Measurements from ENCODE around the gene PNCK. TPM values are rescaled to one million over a fixed set of nuclear protein-coding genes. Genes with fewer than 3 reads are reported as not detected.

The PNCK gene
- total RNA-seq, 1 donor from 2014 or later = 1.6 TPM

DNA sequence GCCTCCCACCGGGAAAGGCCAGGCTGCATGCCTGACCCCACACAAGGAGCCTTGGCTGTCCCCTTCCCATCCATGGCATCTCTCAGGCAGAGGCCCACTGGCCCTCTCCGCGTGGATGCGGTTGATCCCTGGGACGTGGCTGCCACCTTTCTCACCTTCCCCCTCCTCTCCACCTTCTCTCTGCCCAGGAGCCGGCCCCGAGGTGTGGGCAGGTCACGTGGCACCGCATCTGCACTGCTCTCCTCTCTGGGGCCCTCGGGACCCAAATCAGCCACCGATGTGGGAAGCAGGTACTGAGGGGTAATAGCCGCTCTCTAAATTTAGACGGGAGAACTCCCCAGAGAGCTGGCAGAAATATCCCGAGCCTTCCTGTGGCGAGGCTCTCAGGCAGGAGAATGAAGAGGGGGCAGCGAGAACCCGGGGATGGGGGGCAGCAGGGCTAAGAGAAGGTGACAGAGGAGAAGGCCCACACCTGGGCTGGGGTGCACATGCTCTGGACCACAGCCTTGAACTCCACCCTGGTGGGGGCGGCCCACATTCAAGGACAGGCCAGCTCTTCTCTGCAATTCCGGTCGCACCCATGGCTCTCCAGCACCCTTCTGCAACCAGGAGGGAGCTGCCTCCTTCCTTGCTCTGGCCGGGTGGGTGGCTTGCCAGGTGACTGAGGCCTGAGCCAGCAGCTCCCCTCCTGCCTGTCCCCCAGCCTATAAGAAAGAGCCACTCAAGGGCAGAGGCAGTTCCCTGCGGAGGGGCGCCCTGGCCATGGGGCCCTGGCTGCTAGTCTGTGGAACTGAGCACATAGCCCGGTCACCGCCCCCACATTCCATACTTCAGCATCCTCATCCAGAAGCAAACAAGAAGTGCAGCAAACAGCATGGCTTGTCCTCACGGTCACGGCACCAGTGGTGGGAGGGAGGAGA lies 36.2 kb downstream of the PNCK start:
- DNase-seq (ENCODE audit: low spot score) (peak; percentile 39), ATAC-seq (no peak)
- intact Hi-C loops (cut with DNase I) = no loop called here

- no peak for DNase-seq (ENCODE audit: low spot score)
- intact Hi-C loops (cut with DNase I) = no loop called here
Observed at GRCh38 chrX:153636716-153637115, 36.9 kb downstream of the PNCK start.

GRCh38 chrX:153635788-153636668 lies 37.6 kb downstream of the PNCK start:
- intact Hi-C loops (cut with DNase I) = no loop called here
- ATAC-seq = no peak
- DNase-seq (ENCODE audit: low spot score) = peak; percentile 49

More at GRCh38 chrX:153636716-153637115, 36.9 kb downstream of the PNCK start:
- ATAC-seq = no peak

GRCh38 chrX:153635388-153635787 lies 38.2 kb downstream of the PNCK start:
- no peak for ATAC-seq
- intact Hi-C loops (cut with DNase I) = no loop called here
- peak; percentile 50 for DNase-seq (ENCODE audit: low spot score)

GRCh38 chrX:153634832-153635231 lies 38.8 kb downstream of the PNCK start:
- peak; percentile 42 for DNase-seq (ENCODE audit: low spot score)
- ATAC-seq = no peak
- intact Hi-C loops (cut with DNase I) = no loop called here

DNA sequence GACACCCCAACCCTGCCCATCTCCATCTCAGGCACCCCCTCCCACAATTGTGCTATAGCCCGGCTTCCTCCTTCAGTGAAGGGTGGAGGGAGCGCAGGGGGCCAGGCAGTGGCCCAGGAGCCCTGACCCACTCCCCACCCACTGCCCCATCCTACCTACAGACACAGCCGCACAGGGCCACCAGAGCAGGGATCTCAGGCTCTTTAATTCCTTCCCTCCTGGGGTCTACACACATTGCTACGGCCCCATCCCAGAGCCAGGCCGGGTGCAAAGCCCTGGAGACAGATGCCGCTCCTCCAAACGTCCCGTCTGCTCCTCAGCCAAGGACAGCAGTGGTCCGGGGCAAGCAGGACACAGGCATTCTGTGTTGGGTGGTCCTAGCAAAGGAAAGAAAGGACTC lies 39.4 kb downstream of the PNCK start:
- intact Hi-C loops (cut with DNase I) = no loop called here
- DNase-seq (ENCODE audit: low spot score) (peak; percentile 42), ATAC-seq (no peak)

DNA sequence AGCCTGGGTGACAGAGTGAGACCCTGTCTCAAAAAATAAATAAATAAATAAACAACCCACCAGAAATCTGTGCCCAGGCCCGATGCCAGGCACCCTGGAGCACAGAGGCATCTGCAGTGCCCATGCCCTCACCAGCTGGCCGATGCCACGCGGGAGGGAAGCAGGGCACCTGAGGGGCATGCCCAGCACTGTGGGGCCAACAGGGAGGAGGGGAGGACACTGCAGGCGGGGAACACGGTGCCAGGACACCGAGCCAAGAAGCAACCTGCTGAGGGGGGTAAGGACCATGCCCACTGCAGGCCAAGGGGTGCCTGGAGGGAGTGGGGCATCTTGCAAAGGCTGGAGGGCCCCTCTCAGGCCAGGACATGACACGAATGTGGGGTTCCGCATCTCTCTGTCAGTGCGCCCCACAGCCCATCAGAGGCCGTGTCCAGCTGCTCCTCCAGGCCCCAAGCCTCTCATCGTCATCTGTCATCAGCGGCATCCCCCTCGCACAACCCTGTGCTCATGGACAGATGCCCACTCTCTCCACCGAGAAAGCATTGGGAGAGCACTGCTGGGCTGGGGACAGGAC lies 39.9 kb downstream of the PNCK start:
- ATAC-seq = no peak
- intact Hi-C loops (cut with DNase I) = no loop called here
- DNase-seq (ENCODE audit: low spot score) = peak; percentile 41

- ATAC-seq (no peak), DNase-seq (ENCODE audit: low spot score) (no peak)
- intact Hi-C loops (cut with DNase I) = no loop called here
Observed at GRCh38 chrX:153633048-153633447, 40.6 kb downstream of the PNCK start.

GRCh38 chrX:153632595-153632946 lies 41.0 kb downstream of the PNCK start:
- DNase-seq (ENCODE audit: low spot score) = no peak
- intact Hi-C loops (cut with DNase I) = no loop called here
- ATAC-seq = no peak

GRCh38 chrX:153631907-153632594 lies 41.6 kb downstream of the PNCK start:
- peak; percentile 33 for DNase-seq (ENCODE audit: low spot score)
- ATAC-seq = no peak
- intact Hi-C loops (cut with DNase I) = no loop called here

DNA sequence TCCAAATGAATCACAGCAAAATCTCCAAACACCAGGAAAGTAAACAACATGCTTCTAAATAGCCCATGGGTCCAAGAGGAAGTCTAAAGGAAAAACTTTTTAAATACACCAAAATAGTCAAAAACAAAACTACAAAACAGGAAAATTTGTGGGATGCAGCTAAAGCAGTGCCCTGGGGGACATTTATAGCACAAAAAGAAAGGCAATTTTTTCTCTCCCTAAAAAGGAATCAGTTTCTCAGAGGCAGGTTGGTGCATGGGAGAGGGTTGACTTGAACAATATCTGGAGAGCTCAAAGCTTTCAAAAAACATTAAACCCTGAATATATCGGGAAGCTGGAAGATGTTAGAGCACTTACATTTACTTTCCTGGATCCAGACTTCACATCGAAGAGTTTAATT lies 42.3 kb downstream of the PNCK start:
- ATAC-seq (no peak), DNase-seq (ENCODE audit: low spot score) (no peak)
- intact Hi-C loops (cut with DNase I) = no loop called here

DNA sequence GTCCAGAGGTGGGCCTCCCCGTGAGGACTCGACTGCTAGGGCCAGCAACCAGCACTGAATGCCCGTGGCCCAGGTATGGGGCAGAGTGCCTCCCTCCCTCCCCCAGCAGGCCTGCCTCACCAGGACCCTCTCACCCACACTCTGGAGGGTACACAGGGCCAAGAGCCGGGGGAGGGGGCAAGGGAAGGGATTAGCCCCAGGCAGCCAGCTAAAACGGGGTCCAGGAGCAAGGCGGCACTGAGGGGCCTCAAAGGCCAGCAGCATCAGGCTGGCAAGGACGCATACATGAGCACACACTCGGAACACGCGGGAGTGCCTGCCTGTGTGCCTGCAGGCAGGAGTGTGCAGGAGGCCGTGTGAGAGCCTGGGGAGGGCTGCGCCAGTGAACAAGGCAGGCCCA lies 44.9 kb downstream of the PNCK start:
- intact Hi-C loops (cut with DNase I) = no loop called here
- ATAC-seq (no peak), DNase-seq (ENCODE audit: low spot score) (peak; percentile 36)

DNA sequence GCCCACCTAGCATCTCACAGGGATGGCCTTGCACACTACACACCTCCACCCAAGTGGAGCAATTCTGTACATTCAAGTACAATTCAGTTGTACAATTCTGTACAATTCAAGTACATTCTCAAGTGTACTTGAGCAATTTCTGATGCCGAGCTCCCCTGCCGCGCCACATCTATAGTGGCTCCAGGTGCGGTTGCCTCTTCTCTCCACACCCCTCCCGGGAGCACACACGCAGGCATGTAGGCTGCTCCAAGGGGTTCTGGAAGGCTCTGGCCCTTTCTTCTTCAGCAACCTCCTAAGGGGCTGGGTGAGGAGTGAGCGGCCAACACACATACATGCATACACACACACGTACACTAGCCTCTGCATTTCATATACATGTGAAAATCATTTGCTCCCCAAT lies 45.5 kb downstream of the PNCK start:
- intact Hi-C loops (cut with DNase I) = no loop called here
- ATAC-seq (no peak), DNase-seq (ENCODE audit: low spot score) (no peak)

DNA sequence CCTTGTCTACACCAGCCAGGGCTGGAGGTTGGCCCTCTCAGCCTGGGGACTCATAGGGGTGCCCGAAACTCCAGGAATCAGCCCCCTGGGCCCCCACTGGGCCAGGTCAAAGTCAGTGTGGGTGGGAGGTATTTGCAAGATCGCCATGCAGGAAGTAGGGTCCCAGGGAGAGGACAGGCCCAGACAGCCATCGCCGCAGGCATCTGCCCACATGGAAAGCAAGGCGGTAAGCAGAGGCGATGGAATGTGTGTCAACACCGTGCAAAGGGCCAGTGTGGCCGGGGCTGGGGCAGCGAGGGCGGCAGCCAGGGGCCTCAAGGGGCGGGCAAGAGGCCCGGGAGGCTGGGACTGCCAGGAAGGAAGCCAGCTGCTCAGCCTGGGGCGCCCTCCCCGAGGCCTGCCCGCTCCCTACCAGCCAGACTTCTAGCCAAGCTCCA lies 45.9 kb downstream of the PNCK start:
- ATAC-seq (peak; percentile 55), DNase-seq (ENCODE audit: low spot score) (no peak)
- intact Hi-C loops (cut with DNase I) = no loop called here

- ATAC-seq (no peak), DNase-seq (ENCODE audit: low spot score) (no peak)
- intact Hi-C loops (cut with DNase I) = no loop called here
Observed at GRCh38 chrX:153626863-153627674, 46.5 kb downstream of the PNCK start.

DNA sequence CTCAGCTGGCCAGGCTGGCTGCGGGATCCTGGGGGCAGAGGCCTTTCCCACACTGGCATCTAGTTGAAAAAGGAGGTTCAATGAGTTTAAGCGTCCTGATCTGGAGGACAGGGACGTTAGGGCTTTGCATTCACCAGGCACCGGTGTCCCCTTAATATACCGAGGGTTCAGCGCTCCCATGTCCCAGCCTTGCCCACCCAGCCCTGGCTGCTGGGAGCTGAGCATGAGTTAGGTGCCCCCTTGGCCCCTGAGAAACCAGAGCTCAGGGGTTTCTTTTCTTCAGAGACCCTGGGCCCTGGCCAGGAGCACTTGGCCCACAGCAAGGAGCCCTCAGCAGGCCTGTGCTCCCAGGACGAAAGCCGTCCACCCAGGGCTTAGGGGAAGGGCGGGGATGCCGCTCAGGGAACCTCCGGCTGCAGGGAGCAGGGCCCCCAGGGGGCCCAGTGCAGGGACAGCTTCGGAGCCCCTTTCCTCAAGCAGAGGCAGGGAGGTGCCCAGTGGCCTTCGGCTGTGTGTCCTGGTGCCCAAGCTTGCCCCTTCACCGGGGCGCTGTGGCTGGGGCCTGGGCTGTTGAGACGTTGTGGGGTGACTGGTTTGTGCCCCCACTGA lies 47.5 kb downstream of the PNCK start:
- intact Hi-C loops (cut with DNase I) = no loop called here
- DNase-seq (ENCODE audit: low spot score) (no peak), ATAC-seq (no peak)

- DNase-seq (ENCODE audit: low spot score) (no peak), ATAC-seq (no peak)
- intact Hi-C loops (cut with DNase I) = no loop called here
Observed at GRCh38 chrX:153625271-153626024, 48.2 kb downstream of the PNCK start.
